Stimulated activated naive CD8-positive, alpha-beta T cell treated with anti-CD3 and anti-CD28 coated beads, Interleukin-15, amount 100 ng/mL, for 72 hours (primary cell): ENCODE measurements around the gene BRPF1.

Experiments
- ATAC-seq: fragments of 150-1000 bp; cut with Tn5 transposase; 2 replicates; pipeline ENCODE4 v1.10.0; 2021; ENCODE audit warnings: mild to moderate bottlenecking, moderate library complexity
- DNase-seq, 2 donors: peaks; one replicate each; pipeline ENCODE4 v3.0.0; 2021 to 2022
- H3K27ac Mint-ChIP-seq, 2 donors: one replicate each; pipeline ENCODE4 v1.8.0; 2022; ENCODE audit warnings: mild to moderate bottlenecking in 2 of 2, mixed read lengths in 2 of 2, moderate library complexity in 2 of 2
- H3K27me3 Mint-ChIP-seq: one replicate; pipeline ENCODE4 v1.8.0; 2022; ENCODE audit warnings: mixed read lengths
- H3K4me1 Mint-ChIP-seq: one replicate; pipeline ENCODE4 v1.8.0; 2022; ENCODE audit warnings: mild to moderate bottlenecking, mixed read lengths
- H3K4me3 Mint-ChIP-seq, 2 donors: one replicate each; pipeline ENCODE4 v1.8.0; 2022; ENCODE audit warnings: mild to moderate bottlenecking in 2 of 2, mixed read lengths in 2 of 2, moderate library complexity in 1 of 2
- H3K9me3 Mint-ChIP-seq, 2 donors: one replicate each; pipeline ENCODE4 v1.8.0; 2022; ENCODE audit warnings: mixed read lengths in 2 of 2

BRPF1 gene, protein sequence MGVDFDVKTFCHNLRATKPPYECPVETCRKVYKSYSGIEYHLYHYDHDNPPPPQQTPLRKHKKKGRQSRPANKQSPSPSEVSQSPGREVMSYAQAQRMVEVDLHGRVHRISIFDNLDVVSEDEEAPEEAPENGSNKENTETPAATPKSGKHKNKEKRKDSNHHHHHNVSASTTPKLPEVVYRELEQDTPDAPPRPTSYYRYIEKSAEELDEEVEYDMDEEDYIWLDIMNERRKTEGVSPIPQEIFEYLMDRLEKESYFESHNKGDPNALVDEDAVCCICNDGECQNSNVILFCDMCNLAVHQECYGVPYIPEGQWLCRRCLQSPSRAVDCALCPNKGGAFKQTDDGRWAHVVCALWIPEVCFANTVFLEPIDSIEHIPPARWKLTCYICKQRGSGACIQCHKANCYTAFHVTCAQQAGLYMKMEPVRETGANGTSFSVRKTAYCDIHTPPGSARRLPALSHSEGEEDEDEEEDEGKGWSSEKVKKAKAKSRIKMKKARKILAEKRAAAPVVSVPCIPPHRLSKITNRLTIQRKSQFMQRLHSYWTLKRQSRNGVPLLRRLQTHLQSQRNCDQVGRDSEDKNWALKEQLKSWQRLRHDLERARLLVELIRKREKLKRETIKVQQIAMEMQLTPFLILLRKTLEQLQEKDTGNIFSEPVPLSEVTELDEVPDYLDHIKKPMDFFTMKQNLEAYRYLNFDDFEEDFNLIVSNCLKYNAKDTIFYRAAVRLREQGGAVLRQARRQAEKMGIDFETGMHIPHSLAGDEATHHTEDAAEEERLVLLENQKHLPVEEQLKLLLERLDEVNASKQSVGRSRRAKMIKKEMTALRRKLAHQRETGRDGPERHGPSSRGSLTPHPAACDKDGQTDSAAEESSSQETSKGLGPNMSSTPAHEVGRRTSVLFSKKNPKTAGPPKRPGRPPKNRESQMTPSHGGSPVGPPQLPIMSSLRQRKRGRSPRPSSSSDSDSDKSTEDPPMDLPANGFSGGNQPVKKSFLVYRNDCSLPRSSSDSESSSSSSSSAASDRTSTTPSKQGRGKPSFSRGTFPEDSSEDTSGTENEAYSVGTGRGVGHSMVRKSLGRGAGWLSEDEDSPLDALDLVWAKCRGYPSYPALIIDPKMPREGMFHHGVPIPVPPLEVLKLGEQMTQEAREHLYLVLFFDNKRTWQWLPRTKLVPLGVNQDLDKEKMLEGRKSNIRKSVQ (N-terminal part only)

GRCh38 chr3:9731206-9732079, at the start of gene BRPF1:
Gene BRPF1 (plus strand): TSS chr3:9731735. CDS start chr3:9734141, 2,406 bp downstream.
- DNase-seq (peak; percentile 98), ATAC-seq (peak; percentile 95)
- Mint-ChIP-seq H3K9me3 (no peaks in the 10 kb centered on the region), H3K4me3 (peak within 1 kb of the TSS; percentile 96 to 98), H3K4me1 (peaks cover 66% of the 10 kb centered on the region), H3K27ac (peak within 1 kb of the TSS; percentile 99 to 100), H3K27me3 (no peaks in the 10 kb centered on the region)

DNA sequence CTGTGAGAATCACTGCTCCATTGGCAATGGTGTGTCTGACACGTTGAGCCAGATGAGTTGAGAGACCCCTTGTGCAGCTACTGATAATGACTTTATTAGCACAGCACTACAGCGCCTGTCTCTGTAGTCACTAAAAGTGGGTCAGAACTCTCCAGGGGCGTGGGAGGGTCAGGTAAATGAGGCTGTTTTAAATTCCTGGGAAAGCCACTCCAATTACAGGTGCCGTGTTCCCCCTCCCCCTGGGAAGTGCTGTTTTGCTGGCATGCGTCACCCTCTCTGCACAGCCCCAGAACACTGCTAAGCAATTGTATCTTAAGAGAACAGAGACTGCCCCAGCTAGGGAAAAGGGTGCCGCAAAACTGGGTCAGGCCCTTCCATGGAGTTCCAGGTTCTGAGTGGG, 49.4 kb upstream of the BRPF1 start:
- ATAC-seq (no peak), DNase-seq (no peak)
- H3K4me1 Mint-ChIP-seq = no peaks in the 10 kb centered on the region
- H3K4me3 Mint-ChIP-seq = no peak overlapping the region
- H3K27me3 Mint-ChIP-seq = no peaks in the 10 kb centered on the region
- H3K27ac Mint-ChIP-seq = no peak overlapping the region
- no peaks in the 10 kb centered on the region for H3K9me3 Mint-ChIP-seq

DNA sequence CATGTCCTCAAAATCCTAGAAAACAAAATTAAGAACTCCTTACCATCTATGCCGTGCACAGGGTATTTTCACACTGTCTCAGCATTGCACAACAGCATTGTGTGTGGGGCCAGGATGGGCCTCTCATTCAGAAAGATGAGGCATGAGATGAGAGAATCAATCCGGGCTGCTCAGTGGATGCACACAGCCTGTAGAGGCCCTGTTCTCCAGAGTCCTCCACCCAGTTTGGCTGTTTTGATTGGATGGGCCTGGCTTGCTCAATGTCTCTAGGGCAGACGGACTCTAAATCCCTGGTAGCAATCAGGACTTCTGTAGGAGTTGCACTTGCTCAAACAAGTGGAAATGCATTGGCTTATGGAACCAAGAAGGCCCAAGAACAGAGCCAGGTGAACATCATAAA, 48.1 kb upstream of the BRPF1 start:
- Mint-ChIP-seq H3K27me3 (no peaks in the 10 kb centered on the region), H3K4me3 (no peak overlapping the region), H3K27ac (no peak overlapping the region), H3K9me3 (no peaks in the 10 kb centered on the region), H3K4me1 (no peaks in the 10 kb centered on the region)
- ATAC-seq = no peak
- DNase-seq = no peak

- Mint-ChIP-seq H3K4me1 (no peaks in the 10 kb centered on the region), H3K27me3 (no peaks in the 10 kb centered on the region), H3K9me3 (no peaks in the 10 kb centered on the region), H3K4me3 (no peak overlapping the region), H3K27ac (peak overlapping the region in 1 of 2 donors; percentile 57)
- ATAC-seq = no peak
- DNase-seq = no peak
These were observed 46.1 kb upstream of the BRPF1 start for GRCh38 chr3:9685216-9686049.

- ATAC-seq (no peak), DNase-seq (no peak)
- H3K9me3 Mint-ChIP-seq = no peaks in the 10 kb centered on the region
- H3K4me1 Mint-ChIP-seq = no peaks in the 10 kb centered on the region
- H3K27ac Mint-ChIP-seq = peak overlapping the region in 1 of 2 donors; percentile 91
- no peak overlapping the region for H3K4me3 Mint-ChIP-seq
- H3K27me3 Mint-ChIP-seq = no peaks in the 10 kb centered on the region
These were observed 45.4 kb upstream of the BRPF1 start for GRCh38 chr3:9686050-9686550.

- Mint-ChIP-seq H3K9me3 (no peaks in the 10 kb centered on the region), H3K4me1 (no peaks in the 10 kb centered on the region), H3K4me3 (no peak overlapping the region), H3K27ac (no peak overlapping the region), H3K27me3 (no peaks in the 10 kb centered on the region)
- ATAC-seq = no peak
- no peak for DNase-seq
These were observed 44.8 kb upstream of the BRPF1 start for GRCh38 chr3:9686703-9687102.

DNA sequence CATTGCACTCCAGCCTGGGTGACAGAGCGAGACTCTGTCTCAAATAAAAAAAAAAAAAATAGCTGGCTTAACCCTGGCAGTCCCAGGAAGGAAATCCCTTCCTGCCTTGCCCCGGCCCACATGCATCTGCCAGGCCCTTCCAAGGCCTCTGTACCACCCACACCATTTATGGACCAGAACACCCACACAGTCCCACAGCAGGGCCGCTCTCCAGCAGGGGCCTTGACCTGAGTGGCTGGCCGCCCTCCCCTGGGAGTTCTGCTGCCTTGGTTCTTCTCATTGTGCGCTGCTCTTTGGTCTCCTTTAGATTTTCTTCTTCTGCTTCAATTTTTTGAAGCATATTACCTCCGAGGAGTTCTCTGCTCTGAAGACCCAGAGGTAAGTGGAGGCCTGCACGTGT, 44.0 kb upstream of the BRPF1 start:
- H3K27ac Mint-ChIP-seq = no peak overlapping the region
- DNase-seq (no peak), ATAC-seq (no peak)
- H3K9me3 Mint-ChIP-seq = no peaks in the 10 kb centered on the region
- no peak overlapping the region for H3K4me3 Mint-ChIP-seq
- H3K4me1 Mint-ChIP-seq = no peaks in the 10 kb centered on the region
- H3K27me3 Mint-ChIP-seq = no peaks in the 10 kb centered on the region

- no peak for ATAC-seq
- Mint-ChIP-seq H3K4me1 (no peaks in the 10 kb centered on the region), H3K9me3 (no peaks in the 10 kb centered on the region), H3K4me3 (no peak overlapping the region), H3K27me3 (no peaks in the 10 kb centered on the region), H3K27ac (peak overlapping the region in 1 of 2 donors; percentile 79)
- DNase-seq = no peak
These were observed 42.6 kb upstream of the BRPF1 start for GRCh38 chr3:9688961-9689360.

DNA sequence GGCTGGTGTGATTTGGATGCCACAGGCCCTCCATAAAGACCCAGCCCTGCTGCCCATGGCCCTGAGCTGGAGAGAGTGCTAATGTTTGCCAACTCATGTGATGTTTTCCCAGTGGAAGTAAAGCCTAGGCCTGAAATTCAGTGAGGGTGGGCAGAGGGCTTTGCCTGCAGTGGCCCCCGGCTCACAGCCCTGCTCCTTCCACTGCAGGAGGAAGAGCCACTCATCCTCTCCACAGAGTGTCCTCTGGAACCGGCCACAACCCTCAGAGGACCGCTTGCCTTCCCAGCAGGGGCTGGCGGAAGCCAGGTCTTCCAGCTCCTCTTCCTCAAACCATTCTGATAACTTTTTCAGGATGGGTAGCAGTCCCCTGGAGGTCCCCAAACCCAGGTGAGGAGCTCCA, 41.8 kb upstream of the BRPF1 start:
- H3K4me3 Mint-ChIP-seq = no peak overlapping the region
- H3K27ac Mint-ChIP-seq = peak overlapping the region in 1 of 2 donors; percentile 29
- no peaks in the 10 kb centered on the region for H3K4me1 Mint-ChIP-seq
- H3K9me3 Mint-ChIP-seq = no peaks in the 10 kb centered on the region
- ATAC-seq (no peak), DNase-seq (no peak)
- H3K27me3 Mint-ChIP-seq = no peaks in the 10 kb centered on the region

DNA sequence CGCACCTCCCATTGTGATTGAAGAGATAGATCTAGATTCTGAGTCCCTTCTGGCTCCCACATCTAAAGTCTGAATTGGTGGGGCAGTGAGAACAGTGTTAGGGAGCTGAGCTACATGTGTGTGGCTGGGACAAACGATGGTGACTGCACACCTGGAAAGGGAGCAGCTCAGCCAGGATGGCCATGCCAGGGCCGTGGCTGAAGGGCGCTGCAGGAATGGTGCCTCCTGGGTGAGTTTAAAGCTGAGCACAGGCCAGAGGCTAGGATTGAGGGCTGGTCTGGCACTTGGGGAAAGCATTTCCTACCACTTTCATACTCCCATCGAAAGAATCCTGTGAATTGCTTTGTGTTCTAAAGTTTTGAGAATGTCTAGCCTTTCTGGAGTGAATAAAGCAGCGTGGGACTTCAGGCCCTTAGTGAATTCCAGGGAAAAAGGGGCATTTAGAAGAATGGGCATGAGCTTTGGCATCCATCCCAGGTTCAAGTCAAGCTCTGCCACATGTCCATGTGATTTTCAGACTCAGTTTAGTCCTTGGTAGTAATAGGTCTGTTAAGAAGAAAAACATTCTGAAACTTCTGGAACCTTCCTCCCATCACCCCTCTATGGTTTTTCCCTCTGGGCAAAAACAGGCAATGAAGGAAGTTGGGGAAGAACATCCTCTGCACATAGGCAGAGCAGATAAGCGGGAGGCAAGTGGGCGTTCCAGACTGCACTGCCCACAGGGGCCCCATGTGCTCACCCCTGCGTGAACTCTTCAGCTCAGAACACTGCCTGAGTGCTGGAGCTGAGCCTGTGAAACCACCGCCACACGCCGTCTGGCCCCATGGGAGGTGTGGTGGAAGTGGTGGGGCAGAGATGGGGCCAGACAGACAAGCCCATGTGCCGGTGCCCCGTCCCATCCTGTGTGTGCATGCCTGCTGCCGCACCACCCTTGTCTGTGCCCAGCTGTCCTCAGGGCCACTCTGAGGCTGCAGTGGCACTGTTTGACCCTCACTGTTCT, 40.8 kb upstream of the BRPF1 start:
- Mint-ChIP-seq H3K4me1 (no peaks in the 10 kb centered on the region), H3K4me3 (no peak overlapping the region), H3K27me3 (no peaks in the 10 kb centered on the region), H3K9me3 (no peaks in the 10 kb centered on the region), H3K27ac (peak overlapping the region in 1 of 2 donors; percentile 38)
- ATAC-seq = no peak
- DNase-seq = no peak

DNA sequence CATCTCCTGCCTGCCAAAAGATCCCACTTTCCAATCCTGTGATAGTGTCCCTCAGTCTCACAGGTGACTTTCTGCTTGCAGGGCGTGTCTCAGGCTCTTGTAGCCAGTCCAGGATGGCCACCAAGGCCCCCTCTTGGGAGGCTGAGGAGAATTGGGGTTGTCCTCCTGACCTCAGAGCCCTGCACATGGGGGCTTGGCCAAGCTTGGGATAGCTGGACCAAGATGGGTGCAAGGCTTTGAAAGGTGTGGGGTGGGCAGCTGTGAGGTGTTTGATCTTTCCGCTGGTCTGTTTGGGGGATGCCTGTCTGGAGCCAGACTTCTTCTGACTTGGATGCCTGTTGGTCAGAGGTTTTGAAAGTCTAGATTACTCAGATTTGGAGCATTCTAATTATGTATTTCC, 39.9 kb upstream of the BRPF1 start:
- Mint-ChIP-seq H3K9me3 (no peaks in the 10 kb centered on the region), H3K4me1 (no peaks in the 10 kb centered on the region), H3K27ac (peak overlapping the region in 1 of 2 donors; percentile 73), H3K4me3 (no peak overlapping the region), H3K27me3 (no peaks in the 10 kb centered on the region)
- no peak for ATAC-seq
- no peak for DNase-seq

GRCh38 chr3:9692416-9692815, 39.1 kb upstream of the BRPF1 start:
- Mint-ChIP-seq H3K9me3 (no peaks in the 10 kb centered on the region), H3K4me1 (no peaks in the 10 kb centered on the region), H3K27ac (no peak overlapping the region), H3K4me3 (no peak overlapping the region), H3K27me3 (no peaks in the 10 kb centered on the region)
- DNase-seq = no peak
- no peak for ATAC-seq

- Mint-ChIP-seq H3K9me3 (no peaks in the 10 kb centered on the region), H3K4me1 (no peaks in the 10 kb centered on the region), H3K27me3 (no peaks in the 10 kb centered on the region), H3K27ac (no peak overlapping the region), H3K4me3 (no peak overlapping the region)
- DNase-seq (no peak), ATAC-seq (no peak)
These were observed 36.2 kb upstream of the BRPF1 start for GRCh38 chr3:9695345-9695744.
